ENCODE results near the gene GAL3ST3.

- TF ChIP-seq BHLHE40 (IDR thresholded peaks at IDR 0.05; ENCODE audit: borderline replicate concordance), result no peak
- no peak for TF ChIP-seq NFRKB (IDR thresholded peaks at IDR 0.05)
Observed at GRCh38 chr11:66052664-66052982, 3.7 kb upstream of the GAL3ST3 start.
